Fibroblast of the aortic adventitia (primary cell): ENCODE measurements around the gene KCNJ8. TPM values are rescaled to one million over a fixed set of nuclear protein-coding genes. Genes with fewer than 3 reads are reported as not detected.

Experiments used
- DNase-seq: peaks from one replicate; pipeline ENCODE4 v3.0.0-alpha.2; 2010; ENCODE audit warnings: low read depth
- H3K4me3 ChIP-seq: 2 replicates; pipeline ENCODE4 v1.5.1; 2011; ENCODE audit warnings: low read depth, mild to moderate bottlenecking, control low read depth, low read length, moderate library complexity
- CTCF ChIP-seq: IDR thresholded peaks from 2 replicates; pipeline ENCODE4 v1.5.1; 2011; ENCODE audit warnings: mild to moderate bottlenecking, low read length, control low read depth, inconsistent platforms; ENCODE audit not compliant: insufficient read depth
- total RNA-seq: library from RNA; depleted of rRNA; stranded (reverse); fragments of >200 nt; gene quantifications from 2 replicates; pipeline ENCODE4 v1.2.3, GENCODE V29; 2012; ENCODE audit warnings: low replicate concordance

Gene KCNJ8
- 2.1 and 5.6 TPM in 2 replicates for total RNA-seq

- no peak for TF ChIP-seq CTCF
- peak within 1 kb of the TSS; percentile 73 for H3K4me3 ChIP-seq
- peak; percentile 68 for DNase-seq
Observed at GRCh38 chr12:21774358-21775132, at the start of gene KCNJ8. Gene KCNJ8, minus strand, starts transcription at chr12:21774706. Its CDS starts 1,090 bp downstream, at chr12:21773616.

- peak; percentile 69 for DNase-seq
- TF ChIP-seq CTCF = no peak
- H3K4me3 ChIP-seq = no peak overlapping the region
Observed at GRCh38 chr12:21823581-21823980, 49.1 kb upstream of the KCNJ8 start.

- no peak for TF ChIP-seq CTCF
- H3K4me3 ChIP-seq = no peak overlapping the region
- DNase-seq = no peak
Observed at GRCh38 chr12:21819678-21820077, 45.2 kb upstream of the KCNJ8 start.

- no peak for TF ChIP-seq CTCF
- peak; percentile 49 for DNase-seq
- no peak overlapping the region for H3K4me3 ChIP-seq
Observed at GRCh38 chr12:21819236-21819635, 44.7 kb upstream of the KCNJ8 start.

- DNase-seq = peak; percentile 91
- TF ChIP-seq CTCF = no peak
- H3K4me3 ChIP-seq = no peak overlapping the region
Observed at GRCh38 chr12:21818627-21819026, 44.1 kb upstream of the KCNJ8 start.

GRCh38 chr12:21815306-21816062 is 41.0 kb upstream of the KCNJ8 start:
- no peak overlapping the region for H3K4me3 ChIP-seq
- DNase-seq = peak; percentile 33
- TF ChIP-seq CTCF = no peak
